Suprapubic skin (tissue), 4 donors: Measurements from ENCODE around the gene DOCK6. TPM values are rescaled to one million over a fixed set of nuclear protein-coding genes. Genes with fewer than 3 reads are reported as not detected.

ENCODE experiments used
- DNase-seq, 2 donors: peaks; one replicate each; pipeline ENCODE4 v3.0.0-alpha.2; 2019; ENCODE audit warnings: low spot score in 2 of 2
- H3K27ac ChIP-seq: fragments of 200-600 bp; sonication (generic); one replicate; pipeline ENCODE4 v1.5.1; 2019
- H3K27me3 ChIP-seq: fragments of 200-600 bp; sonication (generic); one replicate; pipeline ENCODE4 v1.5.1; 2019
- H3K36me3 ChIP-seq: fragments of 200-600 bp; sonication (generic); one replicate; pipeline ENCODE4 v1.5.1; 2019
- H3K4me1 ChIP-seq: fragments of 200-600 bp; sonication (generic); one replicate; pipeline ENCODE4 v1.5.1; 2019
- H3K4me3 ChIP-seq: fragments of 200-600 bp; sonication (generic); one replicate; pipeline ENCODE4 v1.5.1; 2019; ENCODE audit warnings: mild to moderate bottlenecking
- H3K9me3 ChIP-seq: fragments of 200-600 bp; sonication (generic); one replicate; pipeline ENCODE4 v1.5.1; 2019
- CTCF ChIP-seq, 2 donors: fragments of 200-600 bp in 1 of 2; fragments of 450-650 bp in 1 of 2; sonication (generic) in 1 of 2; IDR thresholded peaks; one replicate each; pipeline ENCODE4 v1.5.1; 2016 to 2019; ENCODE audit warnings: antibody characterized with exemption in 2 of 2, mild to moderate bottlenecking in 1 of 2, moderate library complexity in 1 of 2
- EP300 ChIP-seq: sonication (generic); formaldehyde crosslinking; IDR thresholded peaks from one replicate; pipeline ENCODE4 v1.6.1; 2017; ENCODE audit warnings: antibody characterized with exemption
- POLR2A ChIP-seq, 2 donors: fragments of 450-650 bp; IDR thresholded peaks; one replicate each; pipeline ENCODE4 v1.6.1; 2017; ENCODE audit warnings: antibody characterized with exemption in 2 of 2, mild to moderate bottlenecking in 2 of 2, moderate library complexity in 2 of 2
- POLR2AphosphoS5 ChIP-seq, 3 donors: sonication (generic); formaldehyde crosslinking; IDR thresholded peaks; one replicate each; pipeline ENCODE4 v1.6.1; 2017; ENCODE audit warnings: antibody characterized with exemption in 3 of 3
- WGBS: methylation state at CpG from one replicate; pipeline ENCODE4 v1.1.5; 2018; 5-methylcytosine and 5-hydroxymethylcytosine counted together
- total RNA-seq, 4 donors: library from RNA; depleted of rRNA; stranded (reverse); fragments of >200 nt; gene quantifications; one replicate each; pipeline ENCODE4 v1.1.0, GENCODE V29; 2016

The DOCK6 gene
- total RNA-seq, 4 donors from 2014 or later, result 69.7 to 188 (median 98.3) TPM

GRCh38 chr19:11172576-11172975 lies 89.7 kb downstream of the DOCK6 start:
- no peak for DNase-seq
- Histone ChIP-seq H3K27me3 (no peaks in the 10 kb centered on the region), H3K4me1 (peaks cover 8% of the 10 kb centered on the region), H3K9me3 (no peaks in the 10 kb centered on the region), H3K36me3 (peaks cover 86% of the 10 kb centered on the region), H3K4me3 (no peak overlapping the region), H3K27ac (no peak overlapping the region)
- 81% methylated on average over 5 of the region's 6 CpGs for WGBS
- TF ChIP-seq POLR2AphosphoS5 (IDR thresholded peaks at IDR 0.05) (no peak), CTCF (IDR thresholded peaks at IDR 0.05) (no peak), EP300 (no peak), POLR2A (IDR thresholded peaks at IDR 0.05) (no peak)

- H3K9me3 ChIP-seq, result no peaks in the 10 kb centered on the region
- no peak overlapping the region for H3K4me3 ChIP-seq
- H3K27me3 ChIP-seq, result no peaks in the 10 kb centered on the region
- H3K36me3 ChIP-seq, result peaks cover 78% of the 10 kb centered on the region
- no peak for DNase-seq
- peaks cover 16% of the 10 kb centered on the region for H3K4me1 ChIP-seq
- TF ChIP-seq POLR2A (IDR thresholded peaks at IDR 0.05) (no peak), CTCF (IDR thresholded peaks at IDR 0.05) (no peak), EP300 (no peak), POLR2AphosphoS5 (IDR thresholded peaks at IDR 0.05) (no peak)
- no peak overlapping the region for H3K27ac ChIP-seq
- WGBS, result 77% methylated on average over 5 of the region's 5 CpGs
Observed at GRCh38 chr19:11171144-11171543, 91.2 kb downstream of the DOCK6 start.

GRCh38 chr19:11169896-11170678 lies 92.2 kb downstream of the DOCK6 start:
- Histone ChIP-seq H3K4me3 (no peak overlapping the region), H3K4me1 (peaks cover 26% of the 10 kb centered on the region), H3K36me3 (peaks cover 70% of the 10 kb centered on the region), H3K27me3 (no peaks in the 10 kb centered on the region), H3K9me3 (no peaks in the 10 kb centered on the region), H3K27ac (no peak overlapping the region)
- no peak for DNase-seq
- TF ChIP-seq POLR2A (IDR thresholded peaks at IDR 0.05) (no peak), CTCF (IDR thresholded peaks at IDR 0.05) (no peak), POLR2AphosphoS5 (IDR thresholded peaks at IDR 0.05) (no peak), EP300 (no peak)
- WGBS, result 89% methylated on average over 24 of the region's 31 CpGs

GRCh38 chr19:11168568-11168967 lies 93.8 kb downstream of the DOCK6 start:
- H3K27ac ChIP-seq, result no peak overlapping the region
- no peaks in the 10 kb centered on the region for H3K27me3 ChIP-seq
- no peak for DNase-seq
- H3K4me3 ChIP-seq, result no peak overlapping the region
- H3K36me3 ChIP-seq, result peaks cover 55% of the 10 kb centered on the region
- H3K4me1 ChIP-seq, result peaks cover 26% of the 10 kb centered on the region
- H3K9me3 ChIP-seq, result no peaks in the 10 kb centered on the region
- no peak for TF ChIP-seq POLR2AphosphoS5 (IDR thresholded peaks at IDR 0.05)
- no peak for TF ChIP-seq POLR2A (IDR thresholded peaks at IDR 0.05)
- TF ChIP-seq CTCF (IDR thresholded peaks at IDR 0.05), result no peak
- TF ChIP-seq EP300, result no peak
- WGBS, result 68% methylated on average over 7 of the region's 7 CpGs

- TF ChIP-seq EP300, result no peak
- TF ChIP-seq POLR2AphosphoS5 (IDR thresholded peaks at IDR 0.05), result no peak
- no peak for TF ChIP-seq CTCF (IDR thresholded peaks at IDR 0.05)
- TF ChIP-seq POLR2A (IDR thresholded peaks at IDR 0.05), result no peak
- WGBS, result 55% methylated on average over 22 of the region's 26 CpGs
- Histone ChIP-seq H3K36me3 (peaks cover 38% of the 10 kb centered on the region), H3K9me3 (no peaks in the 10 kb centered on the region), H3K27me3 (no peaks in the 10 kb centered on the region), H3K4me3 (no peak overlapping the region), H3K27ac (peak overlapping the region; percentile 82), H3K4me1 (peaks cover 26% of the 10 kb centered on the region)
- DNase-seq, result peak in 1 of 2 donors; percentile 82
Observed at GRCh38 chr19:11166281-11167142, 95.8 kb downstream of the DOCK6 start.
